ENCODE data around the gene TP53I13. TPM values are rescaled to one million over a fixed set of nuclear protein-coding genes. Genes with fewer than 3 reads are reported as not detected.

Gene TP53I13
- total RNA-seq, 6 experiments from 2014 or later: 31.3 to 36.6 (median 35.3) TPM

DNA sequence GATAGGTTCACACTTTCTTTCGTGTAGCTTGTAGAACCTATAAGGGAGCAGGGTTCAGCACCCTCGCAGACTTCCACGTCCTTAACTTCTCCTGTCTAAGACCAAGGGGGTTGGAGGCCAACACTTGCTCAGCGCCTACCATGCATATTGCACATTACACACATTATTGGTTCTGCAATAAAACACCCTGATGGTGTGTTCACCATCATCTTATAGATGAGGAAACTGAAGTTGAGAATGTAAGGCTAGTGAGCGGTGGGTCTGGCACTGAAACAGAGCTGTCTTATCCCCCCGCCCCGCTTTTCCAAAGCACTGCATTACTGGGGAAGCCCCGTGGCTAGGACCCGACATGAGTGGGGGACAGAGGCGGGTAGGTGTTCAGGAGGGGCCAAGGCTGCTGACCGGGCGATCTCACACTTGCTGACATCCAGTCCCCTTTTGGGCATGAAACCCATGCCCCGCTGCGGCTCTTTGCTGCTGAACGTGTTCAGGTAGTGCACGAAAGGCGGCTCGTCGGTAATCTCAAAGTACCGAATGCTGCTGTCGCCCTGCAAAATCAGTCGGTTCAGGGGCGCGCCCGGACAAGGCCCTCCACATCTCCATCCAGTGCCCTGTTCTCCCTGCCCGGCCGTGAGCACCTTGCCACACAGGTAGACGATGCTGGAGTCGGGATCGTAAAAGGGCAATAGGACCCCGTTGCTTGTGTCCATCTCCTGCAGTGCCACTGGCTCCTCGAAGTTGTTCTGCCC, 48.0 kb downstream of the TP53I13 start:
- H3K27me3 Mint-ChIP-seq (ENCODE audit: insufficient read depth): peaks cover 2% of the 10 kb centered on the region
- peak overlapping the region; percentile 83; the same call in 1 of the 2 replicates for H3K4me3 Mint-ChIP-seq

GRCh38 chr17:29617125-29617480, 48.6 kb downstream of the TP53I13 start:
- Mint-ChIP-seq H3K4me3 (peak overlapping the region; percentile 43; the same call in 1 of the 2 replicates), H3K27me3 (ENCODE audit: insufficient read depth) (peaks cover 2% of the 10 kb centered on the region), H3K4me1 (ENCODE audit: low read depth) (peaks cover 57% of the 10 kb centered on the region), H3K9me3 (no peaks in the 10 kb centered on the region), H3K27ac (no peak overlapping the region), H3K36me3 (ENCODE audit: low read depth) (no peaks in the 10 kb centered on the region)
- peak; percentile 52 for DNase-seq
- TF ChIP-seq, protein P1, sequence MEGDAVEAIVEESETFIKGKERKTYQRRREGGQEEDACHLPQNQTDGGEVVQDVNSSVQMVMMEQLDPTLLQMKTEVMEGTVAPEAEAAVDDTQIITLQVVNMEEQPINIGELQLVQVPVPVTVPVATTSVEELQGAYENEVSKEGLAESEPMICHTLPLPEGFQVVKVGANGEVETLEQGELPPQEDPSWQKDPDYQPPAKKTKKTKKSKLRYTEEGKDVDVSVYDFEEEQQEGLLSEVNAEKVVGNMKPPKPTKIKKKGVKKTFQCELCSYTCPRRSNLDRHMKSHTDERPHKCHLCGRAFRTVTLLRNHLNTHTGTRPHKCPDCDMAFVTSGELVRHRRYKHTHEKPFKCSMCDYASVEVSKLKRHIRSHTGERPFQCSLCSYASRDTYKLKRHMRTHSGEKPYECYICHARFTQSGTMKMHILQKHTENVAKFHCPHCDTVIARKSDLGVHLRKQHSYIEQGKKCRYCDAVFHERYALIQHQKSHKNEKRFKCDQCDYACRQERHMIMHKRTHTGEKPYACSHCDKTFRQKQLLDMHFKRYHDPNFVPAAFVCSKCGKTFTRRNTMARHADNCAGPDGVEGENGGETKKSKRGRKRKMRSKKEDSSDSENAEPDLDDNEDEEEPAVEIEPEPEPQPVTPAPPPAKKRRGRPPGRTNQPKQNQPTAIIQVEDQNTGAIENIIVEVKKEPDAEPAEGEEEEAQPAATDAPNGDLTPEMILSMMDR (IDR thresholded peaks at IDR 0.05): peak; percentile 81

More for the DNA sequence above, 48.0 kb downstream of the TP53I13 start:
- no peaks in the 10 kb centered on the region for H3K36me3 Mint-ChIP-seq (ENCODE audit: low read depth)
- DNase-seq: no peak
- peaks cover 51% of the 10 kb centered on the region for H3K4me1 Mint-ChIP-seq (ENCODE audit: low read depth)
- TF ChIP-seq, protein P1 (IDR thresholded peaks at IDR 0.05): no peak
- no peaks in the 10 kb centered on the region for H3K9me3 Mint-ChIP-seq
- H3K27ac Mint-ChIP-seq: no peak overlapping the region

DNA sequence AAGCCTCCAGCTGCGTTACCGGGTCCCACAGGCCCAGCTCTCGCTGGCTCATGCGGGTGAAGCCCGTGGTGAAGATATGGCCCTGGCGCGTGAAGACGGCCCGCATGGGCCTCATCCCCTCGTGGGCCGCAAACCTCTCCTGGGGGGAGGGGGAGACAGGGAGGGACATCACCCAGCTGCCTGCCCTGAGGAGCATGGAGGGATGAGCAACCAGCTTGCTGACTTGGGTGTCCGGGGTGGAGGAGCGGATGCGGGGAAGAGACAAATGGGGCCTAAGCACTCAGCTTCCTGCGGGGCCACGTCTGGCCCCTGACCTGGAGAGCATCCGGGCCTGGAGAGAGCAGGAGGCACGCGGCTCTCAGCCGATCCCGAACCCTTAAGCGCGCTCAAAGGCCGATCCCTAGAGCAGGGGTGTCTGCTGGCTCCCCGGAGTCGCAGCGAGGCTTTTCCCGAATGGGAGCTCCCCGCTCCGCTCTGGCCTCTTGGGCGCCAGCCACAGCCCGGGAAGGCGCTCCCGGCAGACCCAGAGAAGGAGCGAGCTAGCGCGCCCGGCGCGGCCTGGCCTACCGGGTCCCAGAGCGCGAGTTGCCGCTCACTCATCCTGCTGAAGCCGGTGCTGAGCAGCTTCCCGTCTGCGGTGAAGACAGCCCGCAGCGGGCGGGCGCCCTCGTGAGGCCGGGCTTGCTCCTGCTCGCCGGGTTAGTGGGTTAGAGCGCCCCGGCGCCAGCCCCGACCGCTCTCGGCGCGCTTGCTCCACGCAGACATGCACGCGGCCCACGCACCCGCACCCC, 49.2 kb downstream of the TP53I13 start:
- TF ChIP-seq, protein P1 (IDR thresholded peaks at IDR 0.05): peak; percentile 69
- no peaks in the 10 kb centered on the region for H3K36me3 Mint-ChIP-seq (ENCODE audit: low read depth)
- peak overlapping the region; percentile 58; the same call in 1 of the 2 replicates for H3K27ac Mint-ChIP-seq
- DNase-seq: no peak
- H3K4me1 Mint-ChIP-seq (ENCODE audit: low read depth): peaks cover 59% of the 10 kb centered on the region
- peak overlapping the region; percentile 43; the same call in 1 of the 2 replicates for H3K4me3 Mint-ChIP-seq
- no peaks in the 10 kb centered on the region for H3K9me3 Mint-ChIP-seq
- peaks cover 2% of the 10 kb centered on the region for H3K27me3 Mint-ChIP-seq (ENCODE audit: insufficient read depth)

GRCh38 chr17:29618272-29619065, 50.0 kb downstream of the TP53I13 start:
- Mint-ChIP-seq H3K4me1 (ENCODE audit: low read depth) (peaks cover 59% of the 10 kb centered on the region), H3K4me3 (no peak overlapping the region), H3K9me3 (no peaks in the 10 kb centered on the region), H3K27me3 (ENCODE audit: insufficient read depth) (peaks cover 2% of the 10 kb centered on the region), H3K36me3 (ENCODE audit: low read depth) (no peaks in the 10 kb centered on the region), H3K27ac (no peak overlapping the region)
- TF ChIP-seq, protein P1 (IDR thresholded peaks at IDR 0.05): no peak
- DNase-seq: no peak

DNA sequence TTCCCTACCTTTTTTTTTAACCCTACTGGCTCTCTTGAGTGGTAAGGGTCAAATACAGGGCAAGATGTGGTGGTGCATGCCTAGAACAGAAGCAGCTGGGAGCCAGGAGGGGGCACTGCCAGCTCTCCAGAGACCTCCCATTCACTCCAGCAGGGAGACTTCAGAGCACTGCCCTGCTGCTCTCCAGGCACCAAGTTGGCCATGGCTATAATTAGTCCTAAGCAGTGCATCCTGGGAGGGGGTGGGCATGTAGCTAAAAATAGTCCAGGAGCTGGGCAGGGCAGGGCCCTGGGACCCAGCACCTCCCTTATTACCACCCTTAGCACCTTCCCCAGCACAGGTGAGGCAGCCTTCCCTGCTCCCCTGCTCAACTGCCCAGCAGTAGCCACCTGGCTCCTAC, 50.8 kb downstream of the TP53I13 start:
- peaks cover 2% of the 10 kb centered on the region for H3K27me3 Mint-ChIP-seq (ENCODE audit: insufficient read depth)
- peaks cover 59% of the 10 kb centered on the region for H3K4me1 Mint-ChIP-seq (ENCODE audit: low read depth)
- H3K36me3 Mint-ChIP-seq (ENCODE audit: low read depth): no peaks in the 10 kb centered on the region
- TF ChIP-seq, protein P1 (IDR thresholded peaks at IDR 0.05): peak; percentile 63
- no peak overlapping the region for H3K4me3 Mint-ChIP-seq
- H3K9me3 Mint-ChIP-seq: no peaks in the 10 kb centered on the region
- DNase-seq: peak; percentile 52
- no peak overlapping the region for H3K27ac Mint-ChIP-seq
